GM13977 (cell line): ENCODE results near the gene BIRC7.

Experiments
- DNase-seq: peaks from one replicate; pipeline ENCODE4 v3.0.0; 2012; ENCODE audit warnings: low spot score
- in situ Hi-C: fragments of 300-500 bp; cut with MboI; formaldehyde crosslinking; loops from one replicate; pipeline ENCODE4 v1.12.0; 2022; ENCODE audit warnings: low sequenced_read_pairs, low pct_unique_long_range_greater_than_20kb, mixed read lengths, inconsistent platforms; ENCODE audit not compliant: unreplicated experiment
- TF ChIP-seq, protein P1 (sequence below): IDR thresholded peaks from 2 replicates; pipeline ENCODE4 v1.5.1; 2012; ENCODE audit warnings: mild to moderate bottlenecking, control low read depth; ENCODE audit not compliant: insufficient read depth; ENCODE audit errors: extremely low read depth, missing control alignments

BIRC7 gene

DNA sequence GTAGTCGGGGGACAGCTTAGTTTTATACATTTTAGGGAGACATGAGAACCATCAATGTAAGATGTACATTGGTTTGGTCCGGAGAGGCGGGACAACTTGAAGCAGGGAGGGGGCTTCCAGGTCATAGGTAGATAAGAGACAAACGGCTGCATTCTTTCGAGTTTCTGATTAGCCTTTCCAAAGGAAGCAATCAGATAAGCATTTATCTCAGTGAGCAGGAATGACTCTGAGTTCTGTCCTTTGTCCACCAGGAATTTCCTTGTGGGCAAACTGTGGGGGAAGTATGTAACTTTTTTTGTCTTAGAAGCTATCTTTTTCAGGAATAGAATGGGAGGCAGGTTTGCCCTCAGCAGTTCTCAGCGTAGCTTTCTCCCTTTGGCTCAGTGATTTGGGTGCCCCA, 21.2 kb upstream of the BIRC7 start:
- in situ Hi-C loops = no loop called here
- TF ChIP-seq, protein P1, sequence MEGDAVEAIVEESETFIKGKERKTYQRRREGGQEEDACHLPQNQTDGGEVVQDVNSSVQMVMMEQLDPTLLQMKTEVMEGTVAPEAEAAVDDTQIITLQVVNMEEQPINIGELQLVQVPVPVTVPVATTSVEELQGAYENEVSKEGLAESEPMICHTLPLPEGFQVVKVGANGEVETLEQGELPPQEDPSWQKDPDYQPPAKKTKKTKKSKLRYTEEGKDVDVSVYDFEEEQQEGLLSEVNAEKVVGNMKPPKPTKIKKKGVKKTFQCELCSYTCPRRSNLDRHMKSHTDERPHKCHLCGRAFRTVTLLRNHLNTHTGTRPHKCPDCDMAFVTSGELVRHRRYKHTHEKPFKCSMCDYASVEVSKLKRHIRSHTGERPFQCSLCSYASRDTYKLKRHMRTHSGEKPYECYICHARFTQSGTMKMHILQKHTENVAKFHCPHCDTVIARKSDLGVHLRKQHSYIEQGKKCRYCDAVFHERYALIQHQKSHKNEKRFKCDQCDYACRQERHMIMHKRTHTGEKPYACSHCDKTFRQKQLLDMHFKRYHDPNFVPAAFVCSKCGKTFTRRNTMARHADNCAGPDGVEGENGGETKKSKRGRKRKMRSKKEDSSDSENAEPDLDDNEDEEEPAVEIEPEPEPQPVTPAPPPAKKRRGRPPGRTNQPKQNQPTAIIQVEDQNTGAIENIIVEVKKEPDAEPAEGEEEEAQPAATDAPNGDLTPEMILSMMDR = no peak
- DNase-seq = no peak

DNA sequence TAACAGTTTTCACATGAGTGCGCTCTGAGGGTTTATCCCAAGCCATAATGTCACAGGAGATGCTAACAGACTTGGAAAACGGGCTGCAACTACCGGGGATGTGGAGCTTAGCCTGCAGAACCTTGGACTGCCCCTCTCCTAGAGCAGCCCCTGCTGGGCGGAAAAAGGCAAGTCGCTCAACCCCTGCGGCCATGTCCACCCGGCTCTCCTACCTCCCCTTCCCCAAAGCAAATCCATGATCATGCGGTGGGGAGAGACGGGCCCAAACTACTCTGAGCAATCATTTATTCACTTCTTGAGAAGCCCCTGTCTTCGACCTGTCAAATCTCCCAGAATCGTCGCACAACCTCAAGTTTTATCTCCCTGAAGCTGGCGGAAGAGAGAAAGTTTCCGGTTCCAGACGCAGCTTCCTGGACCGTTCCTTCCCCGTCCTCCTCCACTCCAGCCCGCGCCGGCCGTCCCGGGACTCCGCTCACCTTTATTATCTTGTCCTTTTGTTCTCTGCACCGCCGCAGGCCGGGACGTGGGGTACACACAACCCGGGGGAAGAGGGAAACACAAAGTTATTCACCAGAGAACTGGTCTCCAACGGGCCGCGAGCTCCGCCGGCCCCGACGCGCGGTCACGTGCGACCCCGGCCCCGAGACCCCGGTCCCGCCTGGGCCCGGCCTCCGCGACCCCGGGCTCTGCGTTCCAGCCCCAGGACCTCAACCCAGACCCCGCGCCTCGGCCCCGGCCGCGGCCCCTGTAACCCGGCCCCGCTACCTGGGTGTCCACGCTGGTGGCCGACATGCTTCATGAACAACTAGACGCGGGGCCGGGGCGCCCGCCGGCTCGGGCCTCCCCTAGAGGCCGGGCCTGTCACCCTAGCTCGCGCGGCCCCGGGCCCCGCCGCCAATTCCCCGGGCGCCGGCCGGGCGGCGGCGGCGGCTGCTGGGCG, 20.3 kb upstream of the BIRC7 start:
- DNase-seq = peak; percentile 73
- TF ChIP-seq, protein P1 = peak; percentile 59
- in situ Hi-C loops = no loop called here

DNA sequence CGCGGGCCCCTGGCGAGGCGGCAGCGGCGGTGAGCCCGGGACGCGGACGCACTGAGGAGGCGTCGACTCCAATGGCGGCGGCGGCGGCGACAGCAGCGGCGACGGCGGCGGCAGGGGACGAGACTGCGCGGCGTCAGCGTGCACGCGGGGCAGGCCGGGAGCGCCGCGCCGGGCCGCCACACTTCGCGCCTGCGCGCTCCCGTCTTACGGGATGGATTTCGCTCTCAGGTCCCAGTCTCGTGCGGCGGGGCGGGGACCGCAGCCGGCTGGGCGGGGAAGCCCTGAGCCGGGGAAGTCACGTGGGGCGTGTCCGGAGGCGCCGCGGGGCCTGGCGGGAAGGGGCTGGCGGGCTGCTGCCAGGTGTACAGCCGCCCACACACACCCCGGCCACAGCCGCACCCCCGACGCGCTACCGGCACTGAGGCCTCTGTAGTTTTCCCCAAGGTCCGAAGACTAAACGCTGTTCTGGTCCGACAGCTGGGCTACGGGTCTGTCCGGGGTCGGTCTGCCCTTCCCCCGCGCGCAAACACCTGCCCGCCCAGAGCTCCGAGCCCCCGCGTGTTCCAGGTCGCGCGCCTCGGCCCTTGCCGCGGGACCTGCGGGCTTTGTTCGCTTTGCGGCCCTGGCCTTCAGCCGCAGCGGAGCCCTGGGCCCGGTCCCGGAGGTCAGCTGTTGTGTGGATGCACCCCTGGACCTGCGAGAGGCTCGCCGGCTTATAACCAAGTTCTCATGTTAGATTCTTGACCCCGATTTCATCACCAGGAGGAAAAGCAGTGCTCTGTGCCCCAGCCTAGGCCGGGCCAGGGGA, 19.5 kb upstream of the BIRC7 start, which contains the start of gene YTHDF1:
TSS of gene YTHDF1 (minus strand) at position 91 of the 808 bp plus-strand sequence. CDS start 239 bp downstream, outside the sequence.
- DNase-seq = peak; percentile 100
- TF ChIP-seq, protein P1 = no peak
- in situ Hi-C loops = no loop called here

DNA sequence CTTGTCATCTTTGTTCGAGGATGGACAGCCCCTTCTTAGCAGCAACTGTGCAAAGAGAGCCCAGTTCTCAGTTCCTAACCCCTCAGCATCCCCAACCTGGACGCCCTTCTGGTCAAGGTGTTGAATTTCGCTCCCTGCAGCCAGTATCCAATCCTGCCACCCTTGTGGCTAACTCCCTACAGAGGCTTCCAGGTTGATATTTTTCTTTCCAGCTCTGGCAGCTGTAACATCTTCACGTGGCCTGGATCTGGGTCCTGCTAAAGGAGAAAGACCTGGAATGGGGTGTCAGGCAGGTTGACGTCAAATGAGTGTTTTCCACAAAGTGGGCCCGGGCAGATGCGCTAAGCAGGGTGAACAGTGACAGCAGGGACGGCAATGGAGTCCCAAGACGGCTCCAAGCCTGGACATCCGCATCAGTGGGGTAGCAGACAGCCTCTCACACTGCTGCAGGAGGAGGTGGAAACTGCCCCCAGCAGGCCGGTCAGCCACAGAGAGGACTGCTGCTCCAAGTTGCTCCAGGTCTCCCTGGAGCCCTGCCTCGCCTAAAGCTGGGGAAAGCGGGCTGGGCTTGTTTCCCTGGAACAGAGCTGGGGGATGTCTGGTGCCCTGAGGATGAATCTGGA, 18.7 kb upstream of the BIRC7 start:
- DNase-seq = no peak
- in situ Hi-C loops = no loop called here
- TF ChIP-seq, protein P1 = no peak

DNA sequence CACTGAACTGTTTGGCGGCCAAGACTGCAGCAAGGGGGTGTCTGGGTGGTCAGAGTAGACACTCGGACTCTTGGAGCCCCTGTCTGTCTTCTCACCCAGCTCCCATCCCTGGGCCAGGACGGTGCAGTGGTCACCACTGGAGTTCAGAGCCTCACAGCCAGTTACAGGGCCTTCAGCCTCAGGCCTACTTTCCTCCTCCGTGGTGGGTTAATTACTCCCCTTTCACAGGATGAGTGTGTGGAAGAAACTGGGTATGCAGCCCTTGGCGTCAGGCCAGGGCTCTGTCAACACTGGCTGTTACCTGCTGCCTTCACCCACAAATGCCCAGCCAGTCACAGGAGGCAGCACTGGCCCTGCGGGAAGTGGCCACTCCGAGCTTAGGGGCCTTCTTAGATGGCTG, 18.0 kb upstream of the BIRC7 start:
- TF ChIP-seq, protein P1 = no peak
- no peak for DNase-seq
- in situ Hi-C loops = no loop called here
